Stimulated activated CD4-positive, alpha-beta T cell treated with anti-CD3 and anti-CD28 coated beads, Interleukin-15, amount 100 ng/mL, for 1 hour (primary cell): ENCODE results near the gene FNDC1.

Experiments
- DNase-seq, 2 donors: peaks; one replicate each; pipeline ENCODE4 v3.0.0-alpha.2; 2020; ENCODE audit warnings: low read depth in 1 of 2, low spot score in 1 of 2

The FNDC1 gene

GRCh38 chr6:159157431-159157830 lies 11.8 kb upstream of the FNDC1 start:
- no peak for DNase-seq

- DNase-seq = no peak
These were observed 7.4 kb upstream of the FNDC1 start for GRCh38 chr6:159161839-159162238.

- no peak for DNase-seq
These were observed 5.3 kb upstream of the FNDC1 start for GRCh38 chr6:159163901-159164370.

- DNase-seq = no peak
These were observed 536 bp upstream of the FNDC1 start for GRCh38 chr6:159168536-159169192.

- no peak for DNase-seq
These were observed 545 bp downstream of the FNDC1 start for GRCh38 chr6:159169557-159170332.

- DNase-seq = no peak
These were observed 1.1 kb downstream of the FNDC1 start for GRCh38 chr6:159170333-159170672.

- no peak for DNase-seq
These were observed 2.0 kb downstream of the FNDC1 start for GRCh38 chr6:159170999-159171712.

GRCh38 chr6:159172091-159172491 lies 2.9 kb downstream of the FNDC1 start:
- DNase-seq = no peak

- DNase-seq = peak; percentile 31 to 49
These were observed 5.2 kb downstream of the FNDC1 start for GRCh38 chr6:159174263-159174969.

- no peak for DNase-seq
These were observed 7.7 kb downstream of the FNDC1 start for GRCh38 chr6:159176913-159177312.

GRCh38 chr6:159178847-159179246 lies 9.6 kb downstream of the FNDC1 start:
- no peak for DNase-seq

GRCh38 chr6:159180001-159180400 lies 10.8 kb downstream of the FNDC1 start:
- no peak for DNase-seq

GRCh38 chr6:159181914-159182313 lies 12.7 kb downstream of the FNDC1 start:
- no peak for DNase-seq

GRCh38 chr6:159184559-159184958 lies 15.4 kb downstream of the FNDC1 start:
- DNase-seq = no peak

GRCh38 chr6:159190460-159190859 lies 21.3 kb downstream of the FNDC1 start:
- no peak for DNase-seq

- DNase-seq = no peak
These were observed 24.7 kb downstream of the FNDC1 start for GRCh38 chr6:159193923-159194322.

- DNase-seq = no peak
These were observed 25.2 kb downstream of the FNDC1 start for GRCh38 chr6:159194421-159194820.

GRCh38 chr6:159196430-159196975 lies 27.3 kb downstream of the FNDC1 start:
- no peak for DNase-seq

- DNase-seq = no peak
These were observed 28.1 kb downstream of the FNDC1 start for GRCh38 chr6:159197251-159197650.

- no peak for DNase-seq
These were observed 32.1 kb downstream of the FNDC1 start for GRCh38 chr6:159201336-159201735.
